ENCODE results near the gene SLC7A6.

Gene SLC7A6

GRCh38 chr16:68264128-68265077 lies at the start of gene SLC7A6:
Gene SLC7A6, plus strand, starts transcription at chr16:68264526. Its CDS starts 10,201 bp downstream, at chr16:68274727.
- DNase-seq = peak; percentile 41

- no peak for DNase-seq
These were observed 49.6 kb upstream of the SLC7A6 start for GRCh38 chr16:68214726-68215125.

GRCh38 chr16:68215302-68215701 lies 49.0 kb upstream of the SLC7A6 start:
- no peak for DNase-seq

- DNase-seq = no peak
These were observed 48.1 kb upstream of the SLC7A6 start for GRCh38 chr16:68216240-68216639.

GRCh38 chr16:68217506-68217905 lies 46.8 kb upstream of the SLC7A6 start:
- DNase-seq = no peak

- no peak for DNase-seq
These were observed 44.5 kb upstream of the SLC7A6 start for GRCh38 chr16:68219725-68220351.

GRCh38 chr16:68223072-68223471 lies 41.3 kb upstream of the SLC7A6 start:
- no peak for DNase-seq

GRCh38 chr16:68226116-68226515 lies 38.2 kb upstream of the SLC7A6 start:
- DNase-seq = no peak

- no peak for DNase-seq
These were observed 37.0 kb upstream of the SLC7A6 start for GRCh38 chr16:68227183-68227793.

- DNase-seq = no peak
These were observed 36.3 kb upstream of the SLC7A6 start for GRCh38 chr16:68227850-68228553.

GRCh38 chr16:68228652-68229051 lies 35.7 kb upstream of the SLC7A6 start:
- DNase-seq = no peak

GRCh38 chr16:68229431-68230175 lies 34.7 kb upstream of the SLC7A6 start:
- DNase-seq = peak; percentile 67

GRCh38 chr16:68230176-68230571 lies 34.2 kb upstream of the SLC7A6 start:
- DNase-seq = no peak

GRCh38 chr16:68230956-68231355 lies 33.4 kb upstream of the SLC7A6 start:
- DNase-seq = no peak

GRCh38 chr16:68231384-68232136 lies 32.8 kb upstream of the SLC7A6 start:
- no peak for DNase-seq

- DNase-seq = no peak
These were observed 32.0 kb upstream of the SLC7A6 start for GRCh38 chr16:68232335-68232734.

GRCh38 chr16:68233085-68233834 lies 31.1 kb upstream of the SLC7A6 start:
- no peak for DNase-seq

- DNase-seq = no peak
These were observed 30.5 kb upstream of the SLC7A6 start for GRCh38 chr16:68233835-68234187.

GRCh38 chr16:68234188-68235107 lies 29.9 kb upstream of the SLC7A6 start:
- DNase-seq = no peak

Measured in NCI-H1694 (cell line).